HG03469 (cell line): ENCODE measurements around the gene FSTL4.

Experiments used
- ATAC-seq: cut with Tn5 transposase; IDR thresholded peaks from one replicate; pipeline ENCODE4 v1.9.1; 2021; ENCODE audit warnings: mild to moderate bottlenecking, moderate library complexity, moderate number of reproducible peaks; ENCODE audit not compliant: unreplicated experiment

The FSTL4 gene

GRCh38 chr5:133372293-133372937 is 239.9 kb downstream of the FSTL4 start:
- no peak for ATAC-seq

- no peak for ATAC-seq
Observed at GRCh38 chr5:133371371-133372155, 240.8 kb downstream of the FSTL4 start.

- ATAC-seq, result no peak
Observed at GRCh38 chr5:133370904-133371303, 241.4 kb downstream of the FSTL4 start.

- ATAC-seq, result no peak
Observed at GRCh38 chr5:133370036-133370831, 242.1 kb downstream of the FSTL4 start.

GRCh38 chr5:133368916-133369783 is 243.2 kb downstream of the FSTL4 start:
- ATAC-seq, result no peak

GRCh38 chr5:133367984-133368383 is 244.4 kb downstream of the FSTL4 start:
- ATAC-seq, result no peak

GRCh38 chr5:133367071-133367786 is 245.1 kb downstream of the FSTL4 start:
- no peak for ATAC-seq

- no peak for ATAC-seq
Observed at GRCh38 chr5:133366438-133366837, 245.9 kb downstream of the FSTL4 start.

- no peak for ATAC-seq
Observed at GRCh38 chr5:133365738-133366137, 246.6 kb downstream of the FSTL4 start.

- ATAC-seq, result no peak
Observed at GRCh38 chr5:133364936-133365707, 247.2 kb downstream of the FSTL4 start.

GRCh38 chr5:133363807-133364587 is 248.3 kb downstream of the FSTL4 start:
- ATAC-seq, result no peak

GRCh38 chr5:133362438-133362837 is 249.9 kb downstream of the FSTL4 start:
- no peak for ATAC-seq

GRCh38 chr5:133361922-133362321 is 250.4 kb downstream of the FSTL4 start:
- ATAC-seq, result no peak

- no peak for ATAC-seq
Observed at GRCh38 chr5:133360693-133361472, 251.5 kb downstream of the FSTL4 start.

- ATAC-seq, result no peak
Observed at GRCh38 chr5:133359861-133360260, 252.5 kb downstream of the FSTL4 start.

GRCh38 chr5:133358271-133358670 is 254.1 kb downstream of the FSTL4 start:
- no peak for ATAC-seq

GRCh38 chr5:133357758-133358157 is 254.6 kb downstream of the FSTL4 start:
- ATAC-seq, result no peak

- ATAC-seq, result no peak
Observed at GRCh38 chr5:133356984-133357421, 255.3 kb downstream of the FSTL4 start.
